CMK (cell line): ENCODE data around the gene KLK13.

Experiments used
- DNase-seq: peaks from one replicate; pipeline ENCODE4 v3.0.0-alpha.2; 2010; ENCODE audit warnings: low read depth

KLK13 gene

GRCh38 chr19:51064534-51065220, at the start of gene KLK13:
TSS of gene KLK13 (minus strand) at chr19:51065092. CDS start at chr19:51065067, 25 bp downstream.
- no peak for DNase-seq

GRCh38 chr19:51114087-51114729, 49.3 kb upstream of the KLK13 start:
- no peak for DNase-seq

GRCh38 chr19:51111606-51112005, 46.7 kb upstream of the KLK13 start:
- no peak for DNase-seq

GRCh38 chr19:51110666-51110971, 45.7 kb upstream of the KLK13 start:
- no peak for DNase-seq

GRCh38 chr19:51108805-51109146, 43.9 kb upstream of the KLK13 start:
- DNase-seq, result no peak

- DNase-seq, result peak; percentile 100
These were observed 43.3 kb upstream of the KLK13 start, which contains the start of gene CTU1 for GRCh38 chr19:51108066-51108804. TSS of gene CTU1 (minus strand) at chr19:51108409. CDS start at chr19:51104569, 3,840 bp downstream.

- no peak for DNase-seq
These were observed 42.6 kb upstream of the KLK13 start for GRCh38 chr19:51107406-51108065.

- DNase-seq, result no peak
These were observed 39.0 kb upstream of the KLK13 start for GRCh38 chr19:51103926-51104341.

GRCh38 chr19:51102991-51103390, 38.1 kb upstream of the KLK13 start:
- no peak for DNase-seq

- DNase-seq, result no peak
These were observed 36.4 kb upstream of the KLK13 start for GRCh38 chr19:51101171-51101865.

- no peak for DNase-seq
These were observed 35.7 kb upstream of the KLK13 start for GRCh38 chr19:51100601-51101000.

GRCh38 chr19:51099047-51099382, 34.1 kb upstream of the KLK13 start:
- no peak for DNase-seq

GRCh38 chr19:51098365-51099046, 33.6 kb upstream of the KLK13 start:
- no peak for DNase-seq

- no peak for DNase-seq
These were observed 32.9 kb upstream of the KLK13 start for GRCh38 chr19:51097796-51098195.

GRCh38 chr19:51097166-51097738, 32.4 kb upstream of the KLK13 start:
- no peak for DNase-seq

GRCh38 chr19:51096473-51097165, 31.7 kb upstream of the KLK13 start:
- no peak for DNase-seq

GRCh38 chr19:51094696-51095279, 29.9 kb upstream of the KLK13 start:
- DNase-seq, result no peak

- DNase-seq, result no peak
These were observed 28.8 kb upstream of the KLK13 start for GRCh38 chr19:51093510-51094345.

- no peak for DNase-seq
These were observed 28.2 kb upstream of the KLK13 start for GRCh38 chr19:51093101-51093500.
